Type B pancreatic cell (in vitro differentiated cells): Measurements from ENCODE around the gene TBX10. TPM values are rescaled to one million over a fixed set of nuclear protein-coding genes. Genes with fewer than 3 reads are reported as not detected.
"Not testable (repeated sequence)": the region's sequence is repeated elsewhere in the genome, so short reads cannot be mapped to it uniquely, and the experiment has no call there.

Source experiments
- DNase-seq: peaks from one replicate; pipeline ENCODE4 v3.0.0; 2021; ENCODE audit warnings: mixed read lengths; ENCODE audit not compliant: unreplicated experiment; ENCODE audit errors: extremely low spot score
- H3K27ac Mint-ChIP-seq: 2 replicates; pipeline ENCODE4 v1.8.0; 2021; ENCODE audit warnings: mild to moderate bottlenecking, mixed read lengths
- H3K27me3 Mint-ChIP-seq: 2 replicates; pipeline ENCODE4 v1.8.0; 2021; ENCODE audit warnings: mixed read lengths
- H3K36me3 Mint-ChIP-seq: 2 replicates; pipeline ENCODE4 v1.8.0; 2021; ENCODE audit warnings: mixed read lengths
- H3K4me1 Mint-ChIP-seq: one replicate; pipeline ENCODE4 v1.8.0; 2021; ENCODE audit warnings: mixed read lengths; ENCODE audit not compliant: unreplicated experiment
- H3K4me3 Mint-ChIP-seq: 2 replicates; pipeline ENCODE4 v1.8.0; 2021; ENCODE audit warnings: mild to moderate bottlenecking, mixed read lengths
- H3K9me3 Mint-ChIP-seq: 2 replicates; pipeline ENCODE4 v1.8.0; 2021; ENCODE audit warnings: mixed read lengths
- CTCF ChIP-seq: fragments of 200-600 bp; sonication (generic); conservative IDR thresholded peaks from 2 replicates; pipeline ENCODE4 v1.5.0; 2021; ENCODE audit warnings: antibody characterized with exemption, mild to moderate bottlenecking
- total RNA-seq: library from RNA; stranded (reverse); gene quantifications from 2 replicates; pipeline ENCODE4 v1.2.1, GENCODE V29; 2021; ENCODE audit warnings: low replicate concordance

Gene TBX10
- total RNA-seq, 1 donor from 2014 or later: not detected

- no peaks in the 10 kb centered on the region for H3K9me3 Mint-ChIP-seq
- no peak overlapping the region for H3K4me3 Mint-ChIP-seq
- H3K27ac Mint-ChIP-seq: no peak overlapping the region
- H3K36me3 Mint-ChIP-seq: no peaks in the 10 kb centered on the region
- DNase-seq: no peak
- peaks cover 4% of the 10 kb centered on the region for H3K4me1 Mint-ChIP-seq
- TF ChIP-seq CTCF: no peak
- H3K27me3 Mint-ChIP-seq: peaks cover 11% of the 10 kb centered on the region
Measured at GRCh38 chr11:67599149-67599548, 40.4 kb downstream of the TBX10 start.

- DNase-seq, H3K27ac Mint-ChIP-seq, H3K36me3 Mint-ChIP-seq, H3K27me3 Mint-ChIP-seq, H3K4me3 Mint-ChIP-seq, H3K9me3 Mint-ChIP-seq, H3K4me1 Mint-ChIP-seq: not testable (repeated sequence)
Measured at GRCh38 chr11:67597963-67598362, 41.6 kb downstream of the TBX10 start.

GRCh38 chr11:67597458-67597857 lies 42.1 kb downstream of the TBX10 start:
- not testable (repeated sequence) for H3K4me1 Mint-ChIP-seq, H3K4me3 Mint-ChIP-seq, H3K36me3 Mint-ChIP-seq, H3K27ac Mint-ChIP-seq, H3K9me3 Mint-ChIP-seq, DNase-seq, H3K27me3 Mint-ChIP-seq

- H3K36me3 Mint-ChIP-seq: no peaks in the 10 kb centered on the region
- no peak for TF ChIP-seq CTCF
- no peak overlapping the region for H3K27ac Mint-ChIP-seq
Measured at GRCh38 chr11:67596753-67597300, 42.7 kb downstream of the TBX10 start.

GRCh38 chr11:67594480-67594879 lies 45.1 kb downstream of the TBX10 start:
- H3K27me3 Mint-ChIP-seq: no peaks in the 10 kb centered on the region
- no peak for DNase-seq
- peaks cover 4% of the 10 kb centered on the region for H3K36me3 Mint-ChIP-seq

More at GRCh38 chr11:67596753-67597300, 42.7 kb downstream of the TBX10 start:
- no peak for DNase-seq
- Mint-ChIP-seq H3K4me3 (no peak overlapping the region), H3K4me1 (peaks cover 8% of the 10 kb centered on the region), H3K9me3 (no peaks in the 10 kb centered on the region), H3K27me3 (peaks cover 4% of the 10 kb centered on the region)

GRCh38 chr11:67593565-67593905 lies 46.0 kb downstream of the TBX10 start:
- Mint-ChIP-seq H3K4me3 (no peak overlapping the region), H3K27me3 (no peaks in the 10 kb centered on the region), H3K9me3 (no peaks in the 10 kb centered on the region), H3K27ac (peak overlapping the region; percentile 11), H3K4me1 (peaks cover 5% of the 10 kb centered on the region), H3K36me3 (peaks cover 4% of the 10 kb centered on the region)
- DNase-seq: no peak
- no peak for TF ChIP-seq CTCF

More at GRCh38 chr11:67594480-67594879, 45.1 kb downstream of the TBX10 start:
- no peak for TF ChIP-seq CTCF
- Mint-ChIP-seq H3K9me3 (no peaks in the 10 kb centered on the region), H3K4me3 (no peak overlapping the region), H3K4me1 (peaks cover 5% of the 10 kb centered on the region), H3K27ac (no peak overlapping the region)
